Esophagus muscularis mucosa (tissue), 3 donors: ENCODE results near the gene SLFN12.

Experiments used
- CTCF ChIP-seq, 3 experiments: fragments of 200-600 bp in 2 of 3; fragments of 450-650 bp in 1 of 3; sonication (generic) in 2 of 3; IDR thresholded peaks; one replicate each; pipeline ENCODE4 v1.5.1; 2017 to 2019; ENCODE audit warnings: antibody characterized with exemption in 3 of 3, mild to moderate bottlenecking in 2 of 3, moderate library complexity in 1 of 3
- POLR2A ChIP-seq: fragments of 450-650 bp; IDR thresholded peaks from one replicate; pipeline ENCODE4 v1.6.1; 2017; ENCODE audit warnings: antibody characterized with exemption, moderate library complexity, mild to moderate bottlenecking, low read depth

DNA sequence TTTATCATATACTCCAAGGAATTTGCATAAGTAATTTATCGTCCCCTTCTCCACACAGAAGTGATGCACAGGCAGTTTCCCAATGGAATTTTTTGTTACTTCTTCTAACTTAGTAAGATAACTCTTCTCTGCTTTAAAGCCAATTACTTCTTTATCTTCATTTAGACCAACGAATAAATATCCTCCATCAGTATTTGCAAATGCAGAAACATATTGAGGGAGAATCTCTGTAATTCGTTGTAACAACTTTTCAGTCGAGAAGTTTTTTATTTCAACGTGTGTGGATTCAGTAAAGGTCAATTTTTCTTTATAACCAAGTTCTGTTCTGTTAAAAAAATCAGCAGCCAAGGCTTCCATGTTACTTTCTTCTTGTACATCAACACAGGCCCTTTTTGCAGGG lies 47.0 kb upstream of the SLFN12 start:
- TF ChIP-seq POLR2A (no peak), CTCF (IDR thresholded peaks at IDR 0.05) (no peak)
